ENCODE data around the gene PRSS2.

GRCh38 chr7:142813226-142813625 is 42.5 kb downstream of the PRSS2 start:
- no peak for TF ChIP-seq CTCF (IDR thresholded peaks at IDR 0.05)
- no peak for TF ChIP-seq POLR2A (IDR thresholded peaks at IDR 0.05)
